IMR-90 (cell line): Measurements from ENCODE around the gene RBMS3.

ENCODE experiments used
- BHLHE40 ChIP-seq: fragments of 150-350 bp; IDR thresholded peaks from 2 replicates; pipeline ENCODE4 v1.6.1; 2016; ENCODE audit warnings: mild to moderate bottlenecking, low read depth, low read length
- CHD1 ChIP-seq: IDR thresholded peaks from 2 replicates; pipeline ENCODE4 v1.6.1; 2012; ENCODE audit warnings: low read depth, low read length, improper control_type of control experiment
- CTCF ChIP-seq: conservative IDR thresholded peaks from 2 replicates; pipeline ENCODE4 v1.5.1; 2012; ENCODE audit warnings: mild to moderate bottlenecking, low read depth, low read length, improper control_type of control experiment
- ELK1 ChIP-seq: fragments of 150-350 bp; IDR thresholded peaks from 2 replicates; pipeline ENCODE4 v1.6.1; 2016; ENCODE audit warnings: low read depth, mild to moderate bottlenecking, low read length, moderate library complexity, borderline replicate concordance
- FOS ChIP-seq: fragments of 150-350 bp; IDR thresholded peaks from 2 replicates; pipeline ENCODE4 v1.6.1; 2016; ENCODE audit warnings: low read depth, low read length
- MXI1 ChIP-seq: IDR thresholded peaks from 2 replicates; pipeline ENCODE4 v1.6.1; 2012; ENCODE audit warnings: low read depth, mild to moderate bottlenecking, low read length, moderate library complexity, borderline replicate concordance
- NFE2L2 ChIP-seq: fragments of 150-350 bp; IDR thresholded peaks from 2 replicates; pipeline ENCODE4 v1.6.1; 2016; ENCODE audit warnings: low read depth, mild to moderate bottlenecking, low read length
- POLR2A ChIP-seq: IDR thresholded peaks from 2 replicates; pipeline ENCODE4 v1.6.1; 2012; ENCODE audit warnings: mild to moderate bottlenecking, low read depth, low read length
- RAD21 ChIP-seq: IDR thresholded peaks from 2 replicates; pipeline ENCODE4 v1.6.1; 2012; ENCODE audit warnings: low read length, improper control_type of control experiment
- RCOR1 ChIP-seq: IDR thresholded peaks from 2 replicates; pipeline ENCODE4 v1.6.1; 2012; ENCODE audit warnings: mild to moderate bottlenecking, low read length, improper control_type of control experiment; ENCODE audit not compliant: insufficient replicate concordance
- RFX5 ChIP-seq: IDR thresholded peaks from 2 replicates; pipeline ENCODE4 v1.8.0; 2012; ENCODE audit warnings: low read depth, mild to moderate bottlenecking, low read length, moderate library complexity
- SMC3 ChIP-seq: fragments of 150-350 bp; IDR thresholded peaks from 2 replicates; pipeline ENCODE4 v1.6.1; 2016; ENCODE audit warnings: low read depth, mild to moderate bottlenecking, antibody characterized with exemption, low read length, moderate library complexity

- TF ChIP-seq CTCF (no peak), BHLHE40 (no peak), SMC3 (no peak), CHD1 (no peak), POLR2A (no peak), MXI1 (no peak), RFX5 (no peak), RAD21 (no peak), FOS (no peak), NFE2L2 (no peak), ELK1 (no peak), RCOR1 (no peak)
Measured at GRCh38 chr3:29628795-29629194, 347.9 kb downstream of the RBMS3 start.
